Activated T-helper 2 cell treated with anti-CD3 and anti-CD28 coated beads, Interferon-gamma antibody, Interleukin-2, Interleukin-4, amounts not matched to agents 10 μg/mL and 5 μg/mL and 100 μg/mL, durations not matched to agents 14 hours and 24 hours and 36 hours (primary cell): Measurements from ENCODE around the gene HACD1. TPM values are rescaled to one million over a fixed set of nuclear protein-coding genes. Genes with fewer than 3 reads are reported as not detected.
A peak's percentile ranks its signal among the peaks of the same experiment; 100 is the strongest.
"Not testable (repeated sequence)": the region's sequence is repeated elsewhere in the genome, so short reads cannot be mapped to it uniquely, and the experiment has no call there.

Experiments used
- DNase-seq: peaks from one replicate; pipeline ENCODE4 v3.0.0; 2021; ENCODE audit warnings: low spot score
- H3K27ac Mint-ChIP-seq: one replicate; pipeline ENCODE4 v1.8.0; 2021; ENCODE audit warnings: mixed read lengths
- H3K27me3 Mint-ChIP-seq: one replicate; pipeline ENCODE4 v1.8.0; 2021; ENCODE audit warnings: low read depth, mixed read lengths
- H3K36me3 Mint-ChIP-seq: one replicate; pipeline ENCODE4 v1.8.0; 2021; ENCODE audit warnings: low read depth, mixed read lengths
- H3K4me1 Mint-ChIP-seq: one replicate; pipeline ENCODE4 v1.8.0; 2021; ENCODE audit warnings: low read depth, mixed read lengths
- H3K4me3 Mint-ChIP-seq: one replicate; pipeline ENCODE4 v1.8.0; 2021; ENCODE audit warnings: low read depth, mild to moderate bottlenecking, moderate library complexity, mixed read lengths
- H3K9me3 Mint-ChIP-seq: one replicate; pipeline ENCODE4 v1.8.0; 2021; ENCODE audit warnings: mixed read lengths
- intact Hi-C: fragments of 100-400 bp; cut with micrococcal nuclease; formaldehyde crosslinking; loops from one replicate; pipeline ENCODE4 v1.15.1; 2023
- total RNA-seq: library from RNA; stranded (reverse); gene quantifications from 2 replicates; pipeline ENCODE4 v1.2.3, GENCODE V29; 2022

Gene HACD1
- total RNA-seq, 1 donor from 2014 or later: 6.6 TPM

- H3K4me1 Mint-ChIP-seq, H3K9me3 Mint-ChIP-seq, DNase-seq, H3K27ac Mint-ChIP-seq, H3K4me3 Mint-ChIP-seq, H3K36me3 Mint-ChIP-seq, intact Hi-C loops: not testable (repeated sequence)
- peaks cover 27% of the 10 kb centered on the region for H3K27me3 Mint-ChIP-seq
Measured at GRCh38 chr10:17632590-17632989, 15.4 kb upstream of the HACD1 start.

GRCh38 chr10:17626656-17627055 lies 9.5 kb upstream of the HACD1 start:
- H3K4me1 Mint-ChIP-seq: no peaks in the 10 kb centered on the region
- H3K27me3 Mint-ChIP-seq: peaks cover 24% of the 10 kb centered on the region
- intact Hi-C loops: no loop called here
- no peak overlapping the region for H3K27ac Mint-ChIP-seq
- H3K9me3 Mint-ChIP-seq: no peaks in the 10 kb centered on the region
- no peaks in the 10 kb centered on the region for H3K36me3 Mint-ChIP-seq
- no peak overlapping the region for H3K4me3 Mint-ChIP-seq
- no peak for DNase-seq

GRCh38 chr10:17624996-17625395 lies 7.8 kb upstream of the HACD1 start:
- no peak for DNase-seq
- Mint-ChIP-seq H3K27me3 (peaks cover 24% of the 10 kb centered on the region), H3K27ac (no peak overlapping the region), H3K4me3 (no peak overlapping the region), H3K4me1 (no peaks in the 10 kb centered on the region), H3K36me3 (no peaks in the 10 kb centered on the region), H3K9me3 (no peaks in the 10 kb centered on the region)
- intact Hi-C loops: no loop called here

- Mint-ChIP-seq H3K36me3 (no peaks in the 10 kb centered on the region), H3K27me3 (peaks cover 42% of the 10 kb centered on the region), H3K4me1 (peaks cover 4% of the 10 kb centered on the region), H3K9me3 (no peaks in the 10 kb centered on the region), H3K27ac (no peak overlapping the region), H3K4me3 (no peak overlapping the region)
- no peak for DNase-seq
- intact Hi-C loops: no loop called here
Measured at GRCh38 chr10:17622061-17622460, 4.9 kb upstream of the HACD1 start.

DNA sequence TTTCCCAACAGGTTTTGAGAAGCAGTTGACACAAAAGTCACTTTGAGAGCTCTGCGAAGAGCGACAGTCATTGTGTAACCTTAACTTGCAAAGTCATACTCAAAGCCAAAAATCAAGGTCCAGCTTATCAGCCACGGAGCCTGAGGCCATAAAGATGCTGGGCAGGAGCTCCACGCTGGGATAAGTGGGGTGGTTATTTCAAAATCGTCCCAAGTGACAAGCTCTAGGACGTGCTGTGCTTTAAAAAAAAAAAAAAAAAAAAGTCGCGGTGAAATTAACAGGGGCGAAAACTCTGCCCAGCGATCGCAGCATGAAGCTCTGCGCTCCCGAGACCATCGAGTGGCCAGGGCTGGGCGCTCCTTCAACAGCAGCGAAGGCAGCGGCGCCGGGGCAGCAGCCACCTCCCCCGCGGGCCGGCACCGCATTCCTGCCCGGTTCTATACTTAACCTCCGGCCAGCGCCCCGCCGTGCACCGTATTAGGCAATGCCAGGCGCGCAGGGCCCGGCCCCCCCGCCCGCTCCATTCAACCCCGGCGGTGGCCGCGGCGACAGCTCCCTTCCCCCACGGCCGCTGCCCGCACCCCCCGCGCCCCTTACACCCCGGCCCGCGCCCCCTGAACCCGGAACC lies 657 bp downstream of the HACD1 start:
- Mint-ChIP-seq H3K27me3 (peaks cover 26% of the 10 kb centered on the region), H3K36me3 (no peaks in the 10 kb centered on the region), H3K4me1 (peaks cover 4% of the 10 kb centered on the region), H3K4me3 (peak overlapping the region; percentile 63), H3K27ac (no peak overlapping the region), H3K9me3 (no peaks in the 10 kb centered on the region)
- DNase-seq: peak; percentile 15
- intact Hi-C loops: loop anchor here (1.0 kb wide), 1 partner anchor 28 kb away; the partner anchor contains the start of gene STAM

- Mint-ChIP-seq H3K4me1 (peaks cover 2% of the 10 kb centered on the region), H3K9me3 (no peaks in the 10 kb centered on the region), H3K36me3 (no peaks in the 10 kb centered on the region), H3K27ac (no peak overlapping the region), H3K27me3 (peaks cover 10% of the 10 kb centered on the region), H3K4me3 (no peak overlapping the region)
- intact Hi-C loops: no loop called here
- DNase-seq: no peak
Measured at GRCh38 chr10:17609523-17610079, 7.6 kb downstream of the HACD1 start.

- no peaks in the 10 kb centered on the region for H3K36me3 Mint-ChIP-seq
- H3K4me1 Mint-ChIP-seq: peaks cover 2% of the 10 kb centered on the region
- DNase-seq: no peak
- H3K27ac Mint-ChIP-seq: no peak overlapping the region
- no peaks in the 10 kb centered on the region for H3K9me3 Mint-ChIP-seq
- H3K4me3 Mint-ChIP-seq: no peak overlapping the region
- intact Hi-C loops: loop anchor here (1.0 kb wide), 3 partner anchors 136 to 497 kb away; no protein-coding TSS in a partner anchor
- H3K27me3 Mint-ChIP-seq: peaks cover 5% of the 10 kb centered on the region
Measured at GRCh38 chr10:17607603-17608332, 9.4 kb downstream of the HACD1 start.

DNA sequence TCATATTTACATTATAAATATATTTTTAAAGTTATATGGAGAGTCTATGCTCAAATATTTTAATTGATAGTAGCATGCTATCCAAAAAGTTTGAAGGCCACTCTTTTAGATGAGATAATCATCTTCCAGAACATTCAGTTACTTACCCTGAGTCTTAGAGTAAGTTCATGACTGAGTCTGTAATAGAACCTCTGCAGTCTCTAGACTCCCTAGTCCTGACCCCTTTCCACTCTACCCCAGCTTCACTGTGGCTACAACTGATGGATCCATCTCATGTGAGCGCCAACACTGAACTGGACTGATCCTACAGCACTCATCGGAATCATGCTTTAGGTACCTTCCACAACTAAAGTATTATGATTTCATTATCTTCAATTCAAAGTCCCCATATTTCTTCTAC lies 10.1 kb downstream of the HACD1 start:
- Mint-ChIP-seq H3K4me1 (peaks cover 2% of the 10 kb centered on the region), H3K36me3 (no peaks in the 10 kb centered on the region)
- intact Hi-C loops: loop anchor here (1.0 kb wide), 3 partner anchors 136 to 497 kb away; no protein-coding TSS in a partner anchor

DNA sequence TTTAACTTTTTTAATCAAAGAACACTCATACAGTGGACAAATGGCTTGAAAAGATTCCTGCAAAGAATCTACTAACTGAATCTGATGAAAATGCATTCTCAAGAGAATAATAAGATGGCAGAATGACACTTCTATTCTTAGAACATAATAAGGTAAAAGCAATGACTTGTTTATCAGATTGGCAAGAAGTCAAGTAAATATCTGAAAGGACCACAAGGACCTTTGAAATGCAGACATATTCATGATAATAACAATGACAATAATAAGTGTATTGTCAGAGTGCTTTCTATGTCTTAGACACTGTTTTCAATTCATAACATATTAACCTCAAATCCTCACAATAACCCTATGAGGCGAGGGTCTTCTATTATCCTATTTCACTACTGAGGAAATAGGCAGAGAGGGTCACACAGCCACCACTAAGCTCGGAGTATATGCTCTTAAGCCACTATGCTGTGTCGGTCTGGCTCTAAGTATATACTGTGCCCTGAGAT lies 10.6 kb downstream of the HACD1 start:
- H3K9me3 Mint-ChIP-seq: no peaks in the 10 kb centered on the region
- intact Hi-C loops: loop anchor here (1.0 kb wide), 3 partner anchors 137 to 498 kb away; no protein-coding TSS in a partner anchor

More for the DNA sequence above, 10.1 kb downstream of the HACD1 start:
- Mint-ChIP-seq H3K27me3 (peaks cover 3% of the 10 kb centered on the region), H3K4me3 (no peak overlapping the region), H3K27ac (no peak overlapping the region), H3K9me3 (no peaks in the 10 kb centered on the region)
- DNase-seq: no peak

GRCh38 chr10:17605936-17606335 lies 11.2 kb downstream of the HACD1 start:
- Mint-ChIP-seq H3K4me3 (no peak overlapping the region), H3K27ac (no peak overlapping the region), H3K36me3 (no peaks in the 10 kb centered on the region), H3K27me3 (peaks cover 3% of the 10 kb centered on the region), H3K4me1 (peaks cover 2% of the 10 kb centered on the region), H3K9me3 (no peaks in the 10 kb centered on the region)
- intact Hi-C loops: no loop called here
- DNase-seq: no peak

More for the DNA sequence above, 10.6 kb downstream of the HACD1 start:
- H3K27ac Mint-ChIP-seq: no peak overlapping the region
- no peaks in the 10 kb centered on the region for H3K36me3 Mint-ChIP-seq
- H3K4me3 Mint-ChIP-seq: no peak overlapping the region
- H3K4me1 Mint-ChIP-seq: peaks cover 2% of the 10 kb centered on the region
- no peak for DNase-seq
- H3K27me3 Mint-ChIP-seq: peaks cover 3% of the 10 kb centered on the region

DNA sequence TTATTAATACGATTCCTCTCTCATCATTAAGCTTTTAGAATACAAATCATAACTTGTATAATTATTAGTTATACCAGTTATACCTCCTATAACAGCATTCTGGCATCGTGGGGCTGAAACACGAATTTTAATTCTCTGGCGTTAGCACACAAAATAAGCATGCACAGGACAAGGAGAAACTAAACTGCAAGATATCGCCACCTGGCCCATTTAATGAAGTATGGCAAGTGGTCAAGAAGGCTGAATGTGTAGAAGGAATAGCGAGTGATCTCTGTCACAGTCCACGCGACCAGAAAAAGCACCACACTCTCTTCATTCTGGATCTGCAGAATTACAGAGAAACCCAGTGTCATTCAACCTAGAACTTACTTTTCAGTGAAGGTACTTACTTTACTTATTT lies 18.1 kb downstream of the HACD1 start:
- no peak for DNase-seq
- intact Hi-C loops: no loop called here
- Mint-ChIP-seq H3K4me1 (no peaks in the 10 kb centered on the region), H3K9me3 (no peaks in the 10 kb centered on the region), H3K36me3 (no peaks in the 10 kb centered on the region), H3K4me3 (no peak overlapping the region), H3K27ac (no peak overlapping the region), H3K27me3 (peaks cover 5% of the 10 kb centered on the region)

DNA sequence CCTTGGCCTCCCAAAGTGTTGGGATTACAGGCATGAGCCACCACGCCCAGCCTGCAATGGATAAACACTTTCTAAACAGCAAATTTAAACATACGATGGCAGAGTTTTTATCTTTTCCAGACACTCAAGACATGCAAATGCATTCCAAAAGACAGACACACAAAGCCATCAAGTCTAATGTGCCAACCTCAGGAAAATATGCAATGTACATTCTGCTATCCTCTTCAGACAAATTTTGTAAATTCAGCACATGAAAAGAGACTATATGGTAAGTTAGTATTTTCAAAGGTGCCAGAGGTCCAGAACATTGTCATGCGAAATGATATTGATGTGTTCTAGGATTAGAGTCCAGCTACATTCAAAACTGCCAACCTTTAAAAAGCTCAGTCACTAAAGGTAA lies 19.8 kb downstream of the HACD1 start:
- Mint-ChIP-seq H3K9me3 (no peaks in the 10 kb centered on the region), H3K27me3 (peaks cover 5% of the 10 kb centered on the region), H3K27ac (no peak overlapping the region), H3K4me3 (no peak overlapping the region), H3K4me1 (no peaks in the 10 kb centered on the region), H3K36me3 (no peaks in the 10 kb centered on the region)
- intact Hi-C loops: no loop called here
- DNase-seq: no peak
